ENCODE results near the gene PRPF38B. TPM values are rescaled to one million over a fixed set of nuclear protein-coding genes. Genes with fewer than 3 reads are reported as not detected.

Gene PRPF38B
- total and polyA plus RNA-seq, 10 of the 15 experiments (the other 5 are each of a cell fraction or from before 2014, with no cell fraction given) = 32.9 to 79.2 (median 47.8) TPM

- SMC1A ChIA-PET (ENCODE audit: uncharacterized antibody, unreplicated experiment) = no interaction called here
- Histone ChIP-seq H3K4me1 (ENCODE audit: control insufficient read depth, insufficient read depth, low read length) (peaks cover 8% of the 10 kb centered on the region; the same call in 1 of the 2 replicates), H2AFZ (ENCODE audit: control insufficient read depth, low read depth, low read length) (no peak overlapping the region), H3K4me3 (no peak overlapping the region), H3K9me3 (replicated peaks; ENCODE audit: control insufficient read depth, insufficient read depth, low read length) (no peaks in the 10 kb centered on the region), H3K9ac (ENCODE audit: control insufficient read depth, insufficient read depth, low read length) (no peak overlapping the region), H3K27me3 (replicated peaks in 1 of 2; ENCODE audit: control insufficient read depth in 2 of 2, insufficient read depth in 2 of 2, low read length in 1 of 2) (no peaks in the 10 kb centered on the region), H3K36me3 (ENCODE audit: control insufficient read depth in 2 of 2, insufficient read depth in 2 of 2, low read length in 1 of 2) (peaks cover 8 to 37% of the 10 kb centered on the region in 2 experiments), H3K79me2 (ENCODE audit: control insufficient read depth, insufficient read depth, low read length) (peaks cover 24% of the 10 kb centered on the region), H4K20me1 (ENCODE audit: control insufficient read depth, insufficient read depth) (no peaks in the 10 kb centered on the region), H3K4me2 (ENCODE audit: control insufficient read depth, insufficient read depth) (no peak overlapping the region), H3K27ac (ENCODE audit: control insufficient read depth, insufficient read depth) (no peak overlapping the region)
- WGBS (ENCODE audit: insufficient coverage, insufficient replicate concordance, low lambda C conversion rate, missing lambda C conversion rate) = 94% methylated on average over 22 of the region's 22 CpGs
- BruUV-seq (replicated peaks) = TSS peak; percentile 55
- RAD21 ChIA-PET (ENCODE audit: unreplicated experiment) = no interaction called here
- no peak for FAIRE-seq
- no peak for DNase-seq (ENCODE audit: low read depth, low spot score)
- in situ Hi-C loops (cut with MboI) = no loop called here
- POLR2A ChIA-PET = no interaction called here
- ATAC-seq = no peak
- CTCF ChIA-PET = no interaction called here
- TF ChIP-seq SREBF2 (IDR thresholded peaks at IDR 0.05; ENCODE audit: low read length) = no peak
- TF ChIP-seq, protein P1, sequence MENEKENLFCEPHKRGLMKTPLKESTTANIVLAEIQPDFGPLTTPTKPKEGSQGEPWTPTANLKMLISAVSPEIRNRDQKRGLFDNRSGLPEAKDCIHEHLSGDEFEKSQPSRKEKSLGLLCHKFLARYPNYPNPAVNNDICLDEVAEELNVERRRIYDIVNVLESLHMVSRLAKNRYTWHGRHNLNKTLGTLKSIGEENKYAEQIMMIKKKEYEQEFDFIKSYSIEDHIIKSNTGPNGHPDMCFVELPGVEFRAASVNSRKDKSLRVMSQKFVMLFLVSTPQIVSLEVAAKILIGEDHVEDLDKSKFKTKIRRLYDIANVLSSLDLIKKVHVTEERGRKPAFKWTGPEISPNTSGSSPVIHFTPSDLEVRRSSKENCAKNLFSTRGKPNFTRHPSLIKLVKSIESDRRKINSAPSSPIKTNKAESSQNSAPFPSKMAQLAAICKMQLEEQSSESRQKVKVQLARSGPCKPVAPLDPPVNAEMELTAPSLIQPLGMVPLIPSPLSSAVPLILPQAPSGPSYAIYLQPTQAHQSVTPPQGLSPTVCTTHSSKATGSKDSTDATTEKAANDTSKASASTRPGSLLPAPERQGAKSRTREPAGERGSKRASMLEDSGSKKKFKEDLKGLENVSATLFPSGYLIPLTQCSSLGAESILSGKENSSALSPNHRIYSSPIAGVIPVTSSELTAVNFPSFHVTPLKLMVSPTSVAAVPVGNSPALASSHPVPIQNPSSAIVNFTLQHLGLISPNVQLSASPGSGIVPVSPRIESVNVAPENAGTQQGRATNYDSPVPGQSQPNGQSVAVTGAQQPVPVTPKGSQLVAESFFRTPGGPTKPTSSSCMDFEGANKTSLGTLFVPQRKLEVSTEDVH (IDR thresholded peaks at IDR 0.05; ENCODE audit: low read depth, partially characterized antibody) = peak; percentile 25
- TF ChIP-seq, protein P2, sequence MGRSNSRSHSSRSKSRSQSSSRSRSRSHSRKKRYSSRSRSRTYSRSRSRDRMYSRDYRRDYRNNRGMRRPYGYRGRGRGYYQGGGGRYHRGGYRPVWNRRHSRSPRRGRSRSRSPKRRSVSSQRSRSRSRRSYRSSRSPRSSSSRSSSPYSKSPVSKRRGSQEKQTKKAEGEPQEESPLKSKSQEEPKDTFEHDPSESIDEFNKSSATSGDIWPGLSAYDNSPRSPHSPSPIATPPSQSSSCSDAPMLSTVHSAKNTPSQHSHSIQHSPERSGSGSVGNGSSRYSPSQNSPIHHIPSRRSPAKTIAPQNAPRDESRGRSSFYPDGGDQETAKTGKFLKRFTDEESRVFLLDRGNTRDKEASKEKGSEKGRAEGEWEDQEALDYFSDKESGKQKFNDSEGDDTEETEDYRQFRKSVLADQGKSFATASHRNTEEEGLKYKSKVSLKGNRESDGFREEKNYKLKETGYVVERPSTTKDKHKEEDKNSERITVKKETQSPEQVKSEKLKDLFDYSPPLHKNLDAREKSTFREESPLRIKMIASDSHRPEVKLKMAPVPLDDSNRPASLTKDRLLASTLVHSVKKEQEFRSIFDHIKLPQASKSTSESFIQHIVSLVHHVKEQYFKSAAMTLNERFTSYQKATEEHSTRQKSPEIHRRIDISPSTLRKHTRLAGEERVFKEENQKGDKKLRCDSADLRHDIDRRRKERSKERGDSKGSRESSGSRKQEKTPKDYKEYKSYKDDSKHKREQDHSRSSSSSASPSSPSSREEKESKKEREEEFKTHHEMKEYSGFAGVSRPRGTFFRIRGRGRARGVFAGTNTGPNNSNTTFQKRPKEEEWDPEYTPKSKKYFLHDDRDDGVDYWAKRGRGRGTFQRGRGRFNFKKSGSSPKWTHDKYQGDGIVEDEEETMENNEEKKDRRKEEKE (IDR thresholded peaks at IDR 0.05) = no peak
- no peak for TF ChIP-seq HCFC1 (IDR thresholded peaks at IDR 0.05; ENCODE audit: low read length)
- TF ChIP-seq PAX5 (IDR thresholded peaks at IDR 0.05; ENCODE audit: borderline replicate concordance, low read depth, low read length) = no peak
- no peak for TF ChIP-seq ZNF207 (IDR thresholded peaks at IDR 0.05; ENCODE audit: borderline replicate concordance)
- peak; percentile 33; the same call in 1 of the 2 replicates for TF ChIP-seq SPI1 (IDR thresholded peaks at IDR 0.05; ENCODE audit: borderline replicate concordance, insufficient read depth, low read depth, low read length)
- TF ChIP-seq, protein P3, sequence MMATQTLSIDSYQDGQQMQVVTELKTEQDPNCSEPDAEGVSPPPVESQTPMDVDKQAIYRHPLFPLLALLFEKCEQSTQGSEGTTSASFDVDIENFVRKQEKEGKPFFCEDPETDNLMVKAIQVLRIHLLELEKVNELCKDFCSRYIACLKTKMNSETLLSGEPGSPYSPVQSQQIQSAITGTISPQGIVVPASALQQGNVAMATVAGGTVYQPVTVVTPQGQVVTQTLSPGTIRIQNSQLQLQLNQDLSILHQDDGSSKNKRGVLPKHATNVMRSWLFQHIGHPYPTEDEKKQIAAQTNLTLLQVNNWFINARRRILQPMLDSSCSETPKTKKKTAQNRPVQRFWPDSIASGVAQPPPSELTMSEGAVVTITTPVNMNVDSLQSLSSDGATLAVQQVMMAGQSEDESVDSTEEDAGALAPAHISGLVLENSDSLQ (IDR thresholded peaks at IDR 0.05) = no peak
- 0 out of 2 replicates have a peak, but pooled peaks have one; percentile 40 for TF ChIP-seq MLLT1 (IDR thresholded peaks at IDR 0.05)
- intact Hi-C loops (cut with micrococcal nuclease; ENCODE audit: unreplicated experiment) = no loop called here
These were observed 7.5 kb downstream of the PRPF38B start for GRCh38 chr1:108699375-108700332.
